Frontal cortex (tissue), 4 donors: ENCODE measurements around the gene SH3RF3. TPM values are rescaled to one million over a fixed set of nuclear protein-coding genes. Genes with fewer than 3 reads are reported as not detected.

Source experiments
- DNase-seq, 2 donors: peaks; one replicate each; pipeline ENCODE4 v3.0.0; 2012; ENCODE audit warnings: low spot score in 2 of 2
- FAIRE-seq: peaks from 2 replicates; lab custom pipeline; 2012; peaks lifted over from hg19 to GRCh38; lab: Jason Lieb, UNC
- total RNA-seq: library from RNA; depleted of rRNA; stranded (reverse); fragments of >200 nt; gene quantifications from one replicate; pipeline ENCODE4 v1.2.3, GENCODE V29; 2014
- donor health status: control.
- donor health status: control.
- donor health status: control.

The SH3RF3 gene
- total RNA-seq, 1 donor from 2014 or later, result 9.0 TPM

DNA sequence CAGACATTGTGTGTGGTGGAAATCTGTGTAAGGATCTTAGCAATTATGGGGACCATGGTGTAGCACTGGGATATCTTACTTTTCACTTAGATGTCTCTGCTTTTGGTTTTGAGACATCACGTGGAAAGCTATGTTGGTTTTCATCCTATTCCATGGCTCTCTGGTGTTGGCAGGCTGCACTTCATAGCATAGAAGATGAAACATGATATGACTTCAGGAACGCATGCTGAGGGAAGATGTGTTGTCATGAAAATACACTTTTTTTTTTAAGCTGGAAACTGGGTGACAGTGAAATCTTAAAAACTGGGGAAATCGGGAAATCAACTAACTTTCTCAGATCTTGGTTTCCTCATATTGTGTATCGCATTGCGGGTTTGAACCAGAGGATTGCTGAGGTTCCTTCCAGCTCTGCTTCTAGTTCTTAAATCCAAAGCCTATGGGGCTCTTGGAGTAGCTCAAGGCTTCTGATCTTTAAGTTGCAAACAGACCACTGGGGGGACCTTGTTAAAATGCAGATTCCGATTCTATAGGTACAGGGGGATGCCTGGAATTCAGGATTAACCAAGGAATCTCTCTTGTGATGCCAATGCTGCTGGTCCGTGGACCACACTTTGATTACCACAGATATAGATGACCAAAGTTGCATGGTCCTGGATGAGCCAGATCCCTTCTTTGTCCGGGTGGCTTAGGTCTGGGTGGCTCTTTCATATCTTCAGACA is 160.7 kb downstream of the SH3RF3 start:
- no peak for DNase-seq

GRCh38 chr2:109290887-109291643 is 162.1 kb downstream of the SH3RF3 start:
- FAIRE-seq (no peak), DNase-seq (no peak)

More for the DNA sequence above, 160.7 kb downstream of the SH3RF3 start:
- no peak for FAIRE-seq

- DNase-seq, result no peak
- FAIRE-seq, result no peak
These were observed 163.4 kb downstream of the SH3RF3 start for GRCh38 chr2:109292386-109292785.

GRCh38 chr2:109293663-109294062 is 164.7 kb downstream of the SH3RF3 start:
- DNase-seq (no peak), FAIRE-seq (no peak)

GRCh38 chr2:109294523-109294922 is 165.5 kb downstream of the SH3RF3 start:
- FAIRE-seq, result no peak
- DNase-seq, result no peak

DNA sequence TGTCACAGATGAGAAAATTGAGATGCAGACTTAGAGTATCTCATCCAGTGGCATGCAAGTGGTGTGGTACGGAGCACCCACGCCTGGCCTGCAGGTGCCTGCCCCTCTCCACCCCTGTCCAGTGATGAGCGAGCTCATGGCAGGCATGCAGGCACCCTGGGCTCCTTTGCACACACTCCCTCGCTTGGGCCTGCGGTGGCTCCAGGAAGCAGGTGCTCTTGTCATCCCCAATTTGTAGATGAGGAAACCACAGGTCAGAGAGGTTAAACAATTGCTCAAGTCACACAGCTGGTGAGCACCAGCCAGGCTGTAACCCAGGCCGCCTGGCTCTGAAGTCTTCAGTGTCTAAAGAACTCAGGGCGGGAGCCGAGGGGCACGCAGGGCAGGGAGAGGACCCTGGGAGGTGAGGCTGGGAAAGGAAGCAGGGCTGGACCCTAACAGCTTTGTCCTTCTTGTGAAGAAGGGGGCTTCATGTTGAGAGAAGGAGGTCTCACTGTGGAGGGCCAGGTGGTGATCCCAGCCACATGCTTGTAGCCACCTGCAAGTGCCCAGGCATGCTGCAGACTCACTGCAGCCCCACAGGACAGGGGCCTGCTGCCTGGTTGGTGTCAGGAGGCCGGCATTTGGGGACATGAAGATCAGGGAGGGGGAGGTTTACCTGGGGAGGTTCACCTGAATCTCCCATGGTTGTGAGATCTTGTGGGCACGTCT is 166.2 kb downstream of the SH3RF3 start:
- DNase-seq (no peak), FAIRE-seq (no peak)

DNA sequence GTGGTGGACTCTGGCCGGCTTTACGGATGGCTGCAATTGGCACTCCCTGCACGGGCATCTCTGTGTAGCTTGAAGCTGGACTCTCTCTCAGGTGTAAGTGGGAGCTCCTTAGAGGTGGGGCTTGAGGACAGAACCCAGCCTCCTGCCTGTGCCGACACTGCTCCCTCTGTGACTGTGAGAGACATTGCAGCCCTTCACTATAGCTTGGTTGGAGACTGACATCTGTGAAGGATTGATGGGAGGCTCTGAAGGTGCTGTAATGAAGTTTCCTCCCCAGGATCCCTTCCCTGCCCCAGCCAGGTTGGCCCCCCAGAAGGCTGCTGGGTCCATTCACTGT is 166.7 kb downstream of the SH3RF3 start:
- FAIRE-seq, result no peak
- no peak for DNase-seq

DNA sequence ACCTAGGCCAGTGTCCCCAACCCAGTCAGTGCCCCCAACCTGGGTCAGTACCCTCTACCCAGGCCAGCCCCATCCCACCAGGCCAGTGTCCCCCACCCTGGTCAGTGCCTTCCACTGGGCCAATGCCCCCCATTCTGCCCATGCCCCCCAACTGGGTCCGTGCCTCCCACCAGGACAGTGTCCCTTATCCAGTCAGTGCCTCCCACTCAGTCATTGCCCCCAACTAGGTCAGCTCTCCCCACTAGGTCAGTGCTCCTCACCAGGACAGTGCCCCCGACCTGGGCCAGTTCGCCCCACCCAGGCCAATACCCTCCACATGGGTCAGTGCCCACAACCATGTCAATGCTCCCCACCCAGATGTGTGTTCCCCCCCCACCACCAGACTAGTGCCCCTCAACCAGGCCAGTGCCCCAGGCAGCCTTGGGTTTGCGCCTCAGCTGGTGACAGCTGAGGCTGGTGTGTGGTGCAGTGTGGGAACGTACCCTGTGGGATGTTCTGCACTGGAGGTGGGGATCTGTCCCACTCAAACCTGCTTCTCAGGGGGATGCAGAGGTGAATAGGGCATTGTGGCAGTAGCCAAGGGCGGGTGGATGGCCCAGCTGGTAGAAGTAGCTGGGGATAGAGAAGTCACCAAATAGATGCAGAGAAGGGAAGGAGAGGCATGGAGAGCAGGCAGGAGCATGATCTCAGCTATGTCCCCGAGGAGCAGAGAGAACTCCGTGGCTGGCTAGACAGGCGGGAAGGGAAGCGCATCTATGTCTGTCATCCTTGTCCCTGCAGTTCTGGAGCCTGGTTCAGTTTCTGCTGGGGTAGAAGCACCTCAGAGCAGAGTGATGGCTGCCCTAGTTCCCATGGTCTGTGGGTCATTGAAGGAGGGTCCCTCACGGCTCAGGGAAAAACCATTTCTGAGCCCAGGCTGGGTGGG is 168.8 kb downstream of the SH3RF3 start:
- DNase-seq, result no peak
- FAIRE-seq, result no peak

DNA sequence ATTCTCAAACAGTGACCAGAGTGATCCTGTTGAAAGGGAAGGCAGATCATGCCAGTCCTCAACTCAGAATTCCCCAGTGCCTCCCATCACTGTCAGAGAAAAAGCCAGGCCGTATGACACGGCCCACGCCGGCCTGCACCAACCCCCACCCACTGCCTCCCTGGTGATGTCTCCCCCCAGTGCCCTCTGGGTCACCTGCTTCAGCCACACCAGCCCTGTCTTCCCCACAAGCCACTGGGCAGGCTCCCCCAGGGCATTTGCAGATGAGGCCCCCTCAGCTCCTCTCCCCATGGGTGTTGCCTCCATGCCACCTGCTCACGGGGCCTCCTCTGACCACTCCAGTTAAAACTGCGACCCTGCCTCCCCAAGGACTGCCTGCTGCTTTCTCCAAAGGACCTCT is 169.8 kb downstream of the SH3RF3 start:
- FAIRE-seq (no peak), DNase-seq (no peak)

GRCh38 chr2:109299536-109299935 is 170.5 kb downstream of the SH3RF3 start:
- DNase-seq (no peak), FAIRE-seq (no peak)

- no peak for DNase-seq
- FAIRE-seq, result no peak
These were observed 171.6 kb downstream of the SH3RF3 start for GRCh38 chr2:109300582-109300981.

GRCh38 chr2:109301746-109302145 is 172.7 kb downstream of the SH3RF3 start:
- FAIRE-seq (no peak), DNase-seq (no peak)

DNA sequence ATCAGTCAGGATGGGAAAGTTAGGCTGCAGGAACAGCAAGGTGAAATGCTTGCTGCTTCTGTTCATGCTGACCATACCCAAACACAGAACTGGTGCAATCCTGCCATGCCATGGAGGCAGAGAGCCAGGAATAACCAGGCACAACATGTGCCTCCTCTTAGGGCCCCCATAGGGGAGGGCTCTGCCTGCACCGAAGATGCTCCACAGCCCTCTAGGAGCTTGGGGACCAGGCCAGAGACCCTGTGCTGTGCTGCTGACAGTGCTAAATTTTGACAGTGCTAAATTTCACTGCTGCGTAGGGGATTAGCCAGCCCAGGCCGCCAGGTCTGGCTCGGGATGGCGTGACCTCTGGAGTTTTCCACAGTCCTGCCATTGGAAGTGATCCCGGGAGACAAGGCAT is 173.3 kb downstream of the SH3RF3 start:
- FAIRE-seq (no peak), DNase-seq (no peak)

DNA sequence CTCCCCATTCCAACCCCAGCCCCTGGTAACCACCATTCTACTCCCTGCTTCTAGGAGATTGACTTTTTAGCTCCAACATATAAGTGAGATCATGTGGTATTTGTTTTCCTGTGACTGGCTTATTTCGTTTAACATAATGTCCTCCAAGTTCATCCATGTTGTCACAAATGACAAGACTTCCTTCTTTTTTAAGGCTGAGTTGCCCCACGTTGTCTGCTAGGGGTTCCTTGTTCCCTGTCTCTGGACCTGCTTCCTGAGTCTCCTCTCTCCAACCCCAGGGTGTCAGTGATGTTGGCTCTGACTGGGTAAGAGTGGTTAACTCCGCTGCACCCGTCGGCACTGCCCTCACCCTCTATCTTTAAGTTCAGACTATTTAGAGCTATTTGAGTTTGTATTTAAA is 175.2 kb downstream of the SH3RF3 start:
- DNase-seq (no peak), FAIRE-seq (no peak)

- no peak for FAIRE-seq
- no peak for DNase-seq
These were observed 175.9 kb downstream of the SH3RF3 start for GRCh38 chr2:109304731-109305470.

- FAIRE-seq (no peak), DNase-seq (no peak)
These were observed 176.6 kb downstream of the SH3RF3 start for GRCh38 chr2:109305490-109306167.

GRCh38 chr2:109306190-109306589 is 177.2 kb downstream of the SH3RF3 start:
- FAIRE-seq, result no peak

GRCh38 chr2:109311771-109312170 is 182.8 kb downstream of the SH3RF3 start:
- DNase-seq, result no peak
- FAIRE-seq, result no peak

More at GRCh38 chr2:109306190-109306589, 177.2 kb downstream of the SH3RF3 start:
- no peak for DNase-seq

DNA sequence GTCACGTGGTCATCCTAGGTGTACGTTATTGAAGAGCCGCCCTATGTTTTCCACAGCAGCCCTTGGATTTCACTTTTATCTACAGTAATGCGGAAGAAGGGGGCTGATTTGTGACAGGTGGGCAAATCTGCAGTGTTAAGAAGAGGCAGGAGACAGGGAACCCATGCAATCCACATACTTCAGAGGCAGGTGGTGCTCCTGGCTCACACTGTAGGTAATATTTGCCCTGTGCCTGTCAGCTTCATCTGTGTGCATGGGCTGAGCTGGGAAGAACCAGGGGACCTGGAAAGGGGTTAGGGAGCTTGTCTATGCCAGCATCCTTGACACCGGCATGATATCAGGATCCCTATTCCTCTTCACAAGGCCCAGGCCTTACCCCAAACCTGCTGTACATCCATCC is 183.9 kb downstream of the SH3RF3 start:
- DNase-seq (no peak), FAIRE-seq (no peak)
